ENCODE measurements around the gene PSEN1. TPM values are rescaled to one million over a fixed set of nuclear protein-coding genes. Genes with fewer than 3 reads are reported as not detected.

PSEN1 gene
- total RNA-seq, 1 donor from 2014 or later = 31.7 TPM

DNA sequence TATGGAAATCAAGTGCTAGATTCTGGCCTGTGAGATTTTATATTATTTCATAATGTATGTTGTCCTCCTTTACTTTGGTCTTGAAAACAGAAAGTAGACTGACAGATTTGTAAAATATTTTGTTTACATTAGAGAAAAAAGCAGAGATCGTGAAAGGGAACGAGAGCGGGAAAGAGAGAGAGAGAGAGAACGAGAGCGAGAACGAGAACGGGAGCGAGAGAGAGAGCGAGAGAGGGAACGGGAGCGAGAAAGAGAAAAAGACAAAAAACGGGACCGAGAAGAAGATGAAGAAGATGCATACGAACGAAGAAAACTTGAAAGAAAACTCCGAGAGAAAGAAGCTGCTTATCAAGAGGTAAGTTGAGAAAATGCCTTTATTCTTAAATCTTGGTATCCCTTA, 30.6 kb upstream of the PSEN1 start:
- TF ChIP-seq, protein P1, sequence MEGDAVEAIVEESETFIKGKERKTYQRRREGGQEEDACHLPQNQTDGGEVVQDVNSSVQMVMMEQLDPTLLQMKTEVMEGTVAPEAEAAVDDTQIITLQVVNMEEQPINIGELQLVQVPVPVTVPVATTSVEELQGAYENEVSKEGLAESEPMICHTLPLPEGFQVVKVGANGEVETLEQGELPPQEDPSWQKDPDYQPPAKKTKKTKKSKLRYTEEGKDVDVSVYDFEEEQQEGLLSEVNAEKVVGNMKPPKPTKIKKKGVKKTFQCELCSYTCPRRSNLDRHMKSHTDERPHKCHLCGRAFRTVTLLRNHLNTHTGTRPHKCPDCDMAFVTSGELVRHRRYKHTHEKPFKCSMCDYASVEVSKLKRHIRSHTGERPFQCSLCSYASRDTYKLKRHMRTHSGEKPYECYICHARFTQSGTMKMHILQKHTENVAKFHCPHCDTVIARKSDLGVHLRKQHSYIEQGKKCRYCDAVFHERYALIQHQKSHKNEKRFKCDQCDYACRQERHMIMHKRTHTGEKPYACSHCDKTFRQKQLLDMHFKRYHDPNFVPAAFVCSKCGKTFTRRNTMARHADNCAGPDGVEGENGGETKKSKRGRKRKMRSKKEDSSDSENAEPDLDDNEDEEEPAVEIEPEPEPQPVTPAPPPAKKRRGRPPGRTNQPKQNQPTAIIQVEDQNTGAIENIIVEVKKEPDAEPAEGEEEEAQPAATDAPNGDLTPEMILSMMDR (conservative IDR thresholded peaks at IDR 0.05; ENCODE audit: low read depth, low read length) = no peak
- no peak overlapping the region for H3K4me3 ChIP-seq (ENCODE audit: low read depth, low read length)
- DNase-seq (ENCODE audit: low read depth) = no peak

DNA sequence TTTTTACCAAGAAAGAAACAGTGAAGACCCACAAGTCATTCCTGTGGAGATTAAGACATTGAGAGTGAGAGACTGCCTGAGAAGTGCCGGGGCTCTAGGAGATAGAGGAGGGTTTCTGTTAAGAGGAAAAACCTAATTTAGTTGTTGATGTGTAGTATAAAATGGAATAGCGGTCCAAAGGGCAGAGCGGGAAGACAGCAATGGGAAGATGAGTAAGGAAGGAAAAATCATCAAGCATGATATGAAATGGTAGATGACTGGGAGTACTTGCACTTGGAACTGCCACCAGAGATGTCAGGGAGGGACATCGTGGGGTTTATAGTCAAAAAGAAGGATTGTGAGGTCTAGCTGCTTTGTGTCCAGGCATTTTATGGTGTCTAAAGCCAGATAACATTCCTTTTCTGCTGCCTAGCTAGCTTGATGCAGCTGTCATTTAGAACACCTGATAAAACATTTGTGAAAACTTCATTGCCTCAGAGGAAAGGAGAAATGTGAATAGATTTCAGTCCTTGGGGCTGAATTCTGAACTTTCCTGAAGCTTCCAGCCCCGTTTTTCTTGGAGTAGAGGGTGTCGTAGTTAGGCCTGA, 20.1 kb upstream of the PSEN1 start:
- DNase-seq (ENCODE audit: low read depth) = no peak
- TF ChIP-seq, protein P1 (conservative IDR thresholded peaks at IDR 0.05; ENCODE audit: low read depth, low read length) = no peak
- no peak overlapping the region for H3K4me3 ChIP-seq (ENCODE audit: low read depth, low read length)

DNA sequence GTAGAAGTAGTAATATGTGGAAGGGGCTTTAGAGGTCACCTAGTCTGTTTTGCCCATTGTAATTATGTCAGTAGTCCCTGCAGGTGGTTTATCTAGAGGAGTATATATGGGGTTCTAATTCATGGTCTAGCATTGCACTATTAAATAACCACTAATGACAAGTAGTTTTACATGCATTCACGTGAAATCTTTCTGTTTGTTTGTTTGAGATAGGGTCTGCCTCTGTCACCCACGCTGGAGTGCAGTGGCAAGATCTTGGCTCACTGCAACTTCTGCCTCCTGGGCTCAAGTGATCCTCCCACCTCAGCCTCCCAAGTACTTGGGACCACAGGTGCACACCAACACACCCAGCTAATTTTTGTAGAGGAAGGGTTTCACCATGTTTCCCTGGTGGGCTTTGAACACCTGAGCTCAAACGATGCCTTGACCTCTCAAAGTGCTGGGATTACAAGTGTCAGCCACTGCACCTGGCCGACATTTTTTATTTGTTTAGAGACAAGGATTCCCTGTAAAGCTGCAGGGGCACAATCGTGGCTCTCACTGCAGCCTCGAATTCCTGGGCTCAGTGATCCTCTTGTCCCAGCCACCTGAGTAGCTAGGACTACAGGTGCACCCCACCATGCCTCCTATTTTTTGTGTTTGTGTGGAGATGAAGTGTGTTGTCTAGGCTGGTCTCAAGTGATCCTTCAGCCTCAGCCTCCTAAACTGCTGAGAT, 12.0 kb upstream of the PSEN1 start:
- H3K4me3 ChIP-seq (ENCODE audit: low read depth, low read length) = no peak overlapping the region
- TF ChIP-seq, protein P1 (conservative IDR thresholded peaks at IDR 0.05; ENCODE audit: low read depth, low read length) = no peak
- no peak for DNase-seq (ENCODE audit: low read depth)

DNA sequence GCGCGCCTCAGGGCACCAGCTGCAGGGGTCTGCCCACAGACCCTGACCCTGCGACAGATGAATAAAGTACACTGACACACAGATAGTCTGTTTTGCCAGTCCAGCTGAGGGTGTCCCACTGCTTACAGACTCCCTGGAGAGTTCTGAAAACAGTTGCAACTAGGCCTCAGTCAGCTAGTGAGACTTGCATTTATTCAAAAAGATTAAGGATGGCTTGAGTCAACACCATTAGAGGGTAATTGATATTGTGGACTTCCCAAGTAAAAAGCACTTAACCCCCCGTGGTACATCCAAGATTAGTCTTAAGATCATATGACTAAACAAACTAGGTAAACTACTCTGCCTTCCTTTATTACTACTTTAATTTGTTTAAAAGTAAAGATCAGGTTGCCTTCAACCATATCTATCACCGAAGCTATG, 11.1 kb upstream of the PSEN1 start:
- TF ChIP-seq, protein P1 (conservative IDR thresholded peaks at IDR 0.05; ENCODE audit: low read depth, low read length) = no peak
- no peak overlapping the region for H3K4me3 ChIP-seq (ENCODE audit: low read depth, low read length)
- DNase-seq (ENCODE audit: low read depth) = no peak

DNA sequence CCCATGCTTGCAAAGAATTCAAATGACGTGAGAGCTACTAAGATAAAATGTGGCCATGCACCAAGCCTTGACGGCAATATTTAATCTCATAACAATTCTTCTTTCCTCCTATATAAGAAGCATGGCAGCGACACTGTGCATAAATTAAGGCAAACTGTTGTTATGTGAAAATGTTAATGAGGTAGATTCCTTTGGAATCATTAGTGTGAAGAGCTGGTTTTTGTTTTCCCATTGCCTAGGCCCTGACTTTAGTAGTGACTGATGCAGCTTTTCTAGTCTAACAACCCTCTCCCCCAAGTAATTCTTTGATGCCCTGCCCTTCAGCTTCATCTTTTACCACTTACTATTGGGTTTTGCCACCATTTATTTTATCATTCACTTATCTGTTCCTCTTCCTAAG, 10.6 kb upstream of the PSEN1 start:
- no peak for DNase-seq (ENCODE audit: low read depth)
- H3K4me3 ChIP-seq (ENCODE audit: low read depth, low read length) = no peak overlapping the region
- TF ChIP-seq, protein P1 (conservative IDR thresholded peaks at IDR 0.05; ENCODE audit: low read depth, low read length) = no peak

DNA sequence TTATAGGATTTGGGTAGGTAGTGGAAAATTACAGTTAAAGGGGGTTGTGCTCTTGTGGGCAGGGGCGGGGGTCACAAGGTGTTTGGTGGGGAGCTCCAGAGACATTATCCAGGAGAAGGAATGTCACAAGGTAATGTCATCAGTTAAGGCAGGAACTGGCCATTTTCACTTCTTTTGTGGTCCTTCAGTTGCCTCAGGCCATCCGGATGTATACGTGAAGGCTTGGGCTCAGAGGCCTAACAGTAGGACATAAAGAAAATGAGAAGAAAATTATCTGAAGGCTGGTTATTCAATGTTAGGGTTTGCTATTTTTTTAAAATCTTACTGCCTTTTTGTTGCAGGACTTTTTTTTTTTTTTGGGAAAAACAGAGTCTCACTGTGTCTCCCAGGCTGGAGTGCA, 2.5 kb upstream of the PSEN1 start:
- no peak overlapping the region for H3K4me3 ChIP-seq (ENCODE audit: low read depth, low read length)
- TF ChIP-seq, protein P1 (conservative IDR thresholded peaks at IDR 0.05; ENCODE audit: low read depth, low read length) = no peak
- DNase-seq (ENCODE audit: low read depth) = no peak

DNA sequence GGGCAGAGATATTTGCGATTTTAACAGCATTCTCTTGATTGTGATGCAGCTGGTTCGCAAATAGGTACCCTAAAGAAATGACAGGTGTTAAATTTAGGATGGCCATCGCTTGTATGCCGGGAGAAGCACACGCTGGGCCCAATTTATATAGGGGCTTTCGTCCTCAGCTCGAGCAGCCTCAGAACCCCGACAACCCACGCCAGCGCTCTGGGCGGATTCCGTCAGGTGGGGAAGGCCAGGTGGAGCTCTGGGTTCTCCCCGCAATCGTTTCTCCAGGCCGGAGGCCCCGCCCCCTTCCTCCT, 271 bp upstream of the PSEN1 start:
- H3K4me3 ChIP-seq (ENCODE audit: low read depth, low read length) = peak overlapping the region; percentile 88
- no peak for DNase-seq (ENCODE audit: low read depth)
- TF ChIP-seq, protein P1 (conservative IDR thresholded peaks at IDR 0.05; ENCODE audit: low read depth, low read length) = no peak

All from epithelial cell of proximal tubule (primary cell).